Ishikawa (cell line): Measurements from ENCODE around the gene CARNS1.

Experiments used
- CEBPB ChIP-seq: IDR thresholded peaks from 2 replicates; pipeline ENCODE4 v1.6.1; 2012
- CREB1 ChIP-seq: IDR thresholded peaks from 2 replicates; pipeline ENCODE4 v1.6.1; 2012; ENCODE audit warnings: low read depth
- EGR1 ChIP-seq: IDR thresholded peaks from 2 replicates; pipeline ENCODE4 v1.6.1; 2012
- EP300 ChIP-seq: IDR thresholded peaks from 2 replicates; pipeline ENCODE4 v1.6.1; 2012; ENCODE audit warnings: borderline replicate concordance
- FOXM1 ChIP-seq: IDR thresholded peaks from 2 replicates; pipeline ENCODE4 v1.6.1; 2012; ENCODE audit warnings: low read depth, borderline replicate concordance
- MAX ChIP-seq: IDR thresholded peaks from 2 replicates; pipeline ENCODE4 v1.6.1; 2012
- NFIC ChIP-seq: IDR thresholded peaks from 2 replicates; pipeline ENCODE4 v1.6.1; 2012
- RAD21 ChIP-seq: IDR thresholded peaks from 2 replicates; pipeline ENCODE4 v1.6.1; 2012; ENCODE audit warnings: low read depth
- REST ChIP-seq: IDR thresholded peaks from 2 replicates; pipeline ENCODE4 v1.6.1; 2012; ENCODE audit warnings: low read depth, mild to moderate bottlenecking
- TAF1 ChIP-seq: IDR thresholded peaks from 2 replicates; pipeline ENCODE4 v1.6.1; 2012; ENCODE audit warnings: low read depth, mild to moderate bottlenecking
- TCF12 ChIP-seq: IDR thresholded peaks from 2 replicates; pipeline ENCODE4 v1.6.1; 2012; ENCODE audit warnings: low read depth
- TEAD4 ChIP-seq: IDR thresholded peaks from 2 replicates; pipeline ENCODE4 v1.6.1; 2012
- USF1 ChIP-seq: IDR thresholded peaks from 2 replicates; pipeline ENCODE4 v1.6.1; 2012
- YY1 ChIP-seq: IDR thresholded peaks from 2 replicates; pipeline ENCODE4 v1.6.1; 2012; ENCODE audit warnings: low read depth
- ZBTB7A ChIP-seq: IDR thresholded peaks from 2 replicates; pipeline ENCODE4 v1.6.1; 2012; ENCODE audit warnings: low read depth

Gene CARNS1

GRCh38 chr11:67410984-67411784 lies 4.3 kb upstream of the CARNS1 start:
- TF ChIP-seq TEAD4 (no peak), YY1 (no peak), RAD21 (no peak), ZBTB7A (no peak), USF1 (no peak), CREB1 (no peak), TCF12 (no peak), MAX (no peak), FOXM1 (no peak), EP300 (no peak), REST (no peak), TAF1 (no peak), EGR1 (no peak), CEBPB (no peak), NFIC (no peak)

GRCh38 chr11:67411785-67412152 lies 3.7 kb upstream of the CARNS1 start:
- TF ChIP-seq NFIC (no peak), FOXM1 (no peak), REST (no peak), TEAD4 (no peak), EGR1 (no peak), ZBTB7A (no peak), EP300 (no peak), YY1 (no peak), MAX (no peak), TCF12 (no peak), CREB1 (no peak), CEBPB (no peak), TAF1 (no peak), RAD21 (no peak), USF1 (no peak)

- no peak for TF ChIP-seq REST
- no peak for TF ChIP-seq MAX
- TF ChIP-seq EGR1: no peak
- no peak for TF ChIP-seq TEAD4
- TF ChIP-seq CREB1: no peak
- TF ChIP-seq YY1: no peak
- TF ChIP-seq EP300: no peak
- TF ChIP-seq RAD21: no peak
- TF ChIP-seq NFIC: no peak
- no peak for TF ChIP-seq FOXM1
- TF ChIP-seq USF1: no peak
These were observed 2.8 kb upstream of the CARNS1 start for GRCh38 chr11:67412495-67413179.
